PC-9 (cell line): ENCODE measurements around the gene AKAP8L. TPM values are rescaled to one million over a fixed set of nuclear protein-coding genes. Genes with fewer than 3 reads are reported as not detected.

ENCODE experiments used
- BruUV-seq: library from RNA; stranded (reverse); fragments of 400-500 nt; replicated peaks from 2 replicates; lab custom pipeline; 2021; lab: Mats Ljungman, UMichigan
- CTCF ChIA-PET: fragments of 300-600 bp; sonication (Branson Sonifier 250); formaldehyde crosslinking; loops from one replicate; lab custom pipeline; 2022; ENCODE audit warnings: antibody characterized with exemption; lab: Charles Lee
- POLR2A ChIA-PET: fragments of 300-600 bp; sonication (Branson Sonifier 250); formaldehyde crosslinking; loops from one replicate; lab custom pipeline; 2022; ENCODE audit warnings: antibody characterized with exemption; ENCODE audit not compliant: unreplicated experiment; lab: Charles Lee
- DNase-seq, 2 experiments: peaks; one replicate each; pipeline versions ENCODE4 v3.0.0 to v3.0.0-alpha.2; 2015 to 2022; ENCODE audit warnings: mixed read lengths in 1 of 2
- H2AFZ ChIP-seq: fragments of 200-600 bp; sonication (generic); 2 replicates; pipeline ENCODE4 v1.8.1; 2017; ENCODE audit warnings: antibody characterized with exemption
- H3F3A ChIP-seq: fragments of 200-600 bp; sonication (generic); 2 replicates; pipeline ENCODE4 v1.8.1; 2017; ENCODE audit warnings: antibody characterized with exemption, mild to moderate bottlenecking, low read depth; ENCODE audit not compliant: insufficient read depth
- H3K27ac ChIP-seq: fragments of 200-600 bp; sonication (generic); 2 replicates; pipeline ENCODE4 v1.6.1; 2016; ENCODE audit warnings: mixed run types
- H3K27me3 ChIP-seq: fragments of 200-600 bp; sonication (generic); 2 replicates; pipeline ENCODE4 v1.6.1; 2016; ENCODE audit warnings: low read depth, mixed run types; ENCODE audit not compliant: insufficient read depth
- H3K36me3 ChIP-seq: fragments of 200-600 bp; sonication (generic); 2 replicates; pipeline ENCODE4 v1.6.1; 2016; ENCODE audit warnings: low read depth, mixed run types
- H3K4me1 ChIP-seq: fragments of 200-600 bp; sonication (generic); replicated peaks from 2 replicates; pipeline ENCODE4 v1.6.1; 2016; ENCODE audit warnings: mixed run types; ENCODE audit not compliant: insufficient read depth
- H3K4me2 ChIP-seq: fragments of 200-600 bp; sonication (generic); 2 replicates; pipeline ENCODE4 v1.6.1; 2017; ENCODE audit warnings: mixed run types
- H3K4me3 ChIP-seq: fragments of 200-600 bp; sonication (generic); 2 replicates; pipeline ENCODE4 v1.6.1; 2016; ENCODE audit warnings: mixed run types
- H3K79me2 ChIP-seq: fragments of 200-600 bp; sonication (generic); 2 replicates; pipeline ENCODE4 v1.6.1; 2017; ENCODE audit warnings: low read depth, mixed run types
- H3K9me2 ChIP-seq: fragments of 200-600 bp; sonication (generic); 2 replicates; pipeline ENCODE4 v1.8.1; 2017; ENCODE audit warnings: mild to moderate bottlenecking; ENCODE audit not compliant: insufficient read depth
- H3K9me3 ChIP-seq: fragments of 200-600 bp; sonication (generic); 2 replicates; pipeline ENCODE4 v1.8.1; 2016; ENCODE audit warnings: low read depth; ENCODE audit not compliant: insufficient read depth
- H4K20me1 ChIP-seq: fragments of 200-600 bp; sonication (generic); 2 replicates; pipeline ENCODE4 v1.8.1; 2017; ENCODE audit not compliant: insufficient read depth
- EZH2 ChIP-seq: fragments of 200-600 bp; sonication (generic); IDR thresholded peaks from 2 replicates; pipeline ENCODE4 v1.8.0; 2017; ENCODE audit warnings: antibody characterized with exemption, low read depth
- intact Hi-C: fragments of 100-400 bp; cut with micrococcal nuclease; formaldehyde crosslinking; loops from one replicate; pipeline ENCODE4 v1.10.0; 2022; ENCODE audit not compliant: unreplicated experiment
- total RNA-seq: library from RNA; stranded (reverse); gene quantifications from 2 replicates; pipeline ENCODE4 v1.2.3, GENCODE V29; 2021
- TF ChIP-seq, protein P1 (sequence below): fragments of 200-600 bp; sonication (generic); conservative IDR thresholded peaks from 2 replicates; pipeline ENCODE4 v1.6.1; 2017; ENCODE audit warnings: mixed run types, antibody characterized with exemption, mild to moderate bottlenecking, moderate library complexity

The AKAP8L gene
- total RNA-seq, 1 experiment from 2014 or later, result 49.9 TPM

DNA sequence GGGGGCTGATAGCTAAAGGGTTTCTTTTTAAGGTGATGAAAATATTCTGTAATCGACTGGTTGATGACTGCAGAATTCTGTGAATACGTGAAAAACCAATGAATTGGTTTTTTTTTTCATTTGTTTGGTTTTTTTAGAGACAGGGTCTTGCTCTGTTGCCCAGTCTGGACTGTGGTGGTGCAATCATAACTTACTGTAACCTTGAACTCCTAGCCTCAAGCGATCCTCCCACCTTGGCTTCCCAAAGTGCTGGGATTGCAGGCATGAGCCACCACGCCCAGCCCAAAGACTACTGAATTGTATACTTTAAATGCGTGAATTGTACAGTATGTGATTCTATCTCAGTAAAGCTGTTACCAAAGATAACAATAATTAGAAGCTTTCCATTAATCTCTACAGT is 24.4 kb downstream of the AKAP8L start:
- Histone ChIP-seq H3K79me2 (peaks cover 13% of the 10 kb centered on the region; the same call in 1 of the 2 replicates), H3K27me3 (no peaks in the 10 kb centered on the region), H4K20me1 (peaks cover 27% of the 10 kb centered on the region), H3K36me3 (peaks cover 22% of the 10 kb centered on the region), H2AFZ (no peak overlapping the region), H3K4me3 (no peak overlapping the region), H3K27ac (no peak overlapping the region), H3F3A (peaks cover 37% of the 10 kb centered on the region; the same call in 1 of the 2 replicates), H3K9me3 (no peaks in the 10 kb centered on the region), H3K4me1 (no peaks in the 10 kb centered on the region), H3K9me2 (0 out of 2 replicates have a peak, but pooled peaks cover 3% of the 10 kb centered on the region), H3K4me2 (no peak overlapping the region)
- intact Hi-C loops, result no loop called here
- DNase-seq, result no peak
- POLR2A ChIA-PET, result no interaction called here
- no peak for TF ChIP-seq EZH2
- TF ChIP-seq, protein P1, sequence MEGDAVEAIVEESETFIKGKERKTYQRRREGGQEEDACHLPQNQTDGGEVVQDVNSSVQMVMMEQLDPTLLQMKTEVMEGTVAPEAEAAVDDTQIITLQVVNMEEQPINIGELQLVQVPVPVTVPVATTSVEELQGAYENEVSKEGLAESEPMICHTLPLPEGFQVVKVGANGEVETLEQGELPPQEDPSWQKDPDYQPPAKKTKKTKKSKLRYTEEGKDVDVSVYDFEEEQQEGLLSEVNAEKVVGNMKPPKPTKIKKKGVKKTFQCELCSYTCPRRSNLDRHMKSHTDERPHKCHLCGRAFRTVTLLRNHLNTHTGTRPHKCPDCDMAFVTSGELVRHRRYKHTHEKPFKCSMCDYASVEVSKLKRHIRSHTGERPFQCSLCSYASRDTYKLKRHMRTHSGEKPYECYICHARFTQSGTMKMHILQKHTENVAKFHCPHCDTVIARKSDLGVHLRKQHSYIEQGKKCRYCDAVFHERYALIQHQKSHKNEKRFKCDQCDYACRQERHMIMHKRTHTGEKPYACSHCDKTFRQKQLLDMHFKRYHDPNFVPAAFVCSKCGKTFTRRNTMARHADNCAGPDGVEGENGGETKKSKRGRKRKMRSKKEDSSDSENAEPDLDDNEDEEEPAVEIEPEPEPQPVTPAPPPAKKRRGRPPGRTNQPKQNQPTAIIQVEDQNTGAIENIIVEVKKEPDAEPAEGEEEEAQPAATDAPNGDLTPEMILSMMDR, result no peak
- CTCF ChIA-PET, result interaction anchor here (0.7 kb wide), 1 partner anchor 1446 kb away, joined by 8 read pairs; no protein-coding TSS in a partner anchor
- no TSS peak for BruUV-seq

DNA sequence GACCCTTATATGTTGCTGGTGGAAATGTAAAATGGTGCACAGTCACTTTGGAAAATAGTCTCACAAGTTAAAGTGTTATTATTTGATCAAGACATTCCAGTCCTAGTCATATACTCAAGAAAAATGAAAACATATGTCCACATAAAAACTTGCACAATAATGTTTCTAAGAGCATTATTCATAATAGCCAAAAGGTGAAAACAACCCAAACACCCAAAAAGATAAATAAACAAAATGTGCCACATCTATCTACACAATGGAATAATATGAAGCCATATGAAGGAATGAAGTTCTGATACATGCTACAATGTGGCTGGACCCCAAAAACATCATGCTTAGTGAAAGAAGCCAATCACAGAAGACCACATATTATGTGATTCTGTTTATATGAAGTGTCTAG is 24.8 kb downstream of the AKAP8L start:
- POLR2A ChIA-PET, result no interaction called here
- Histone ChIP-seq H3K27me3 (no peaks in the 10 kb centered on the region), H3F3A (peaks cover 37% of the 10 kb centered on the region; the same call in 1 of the 2 replicates), H3K79me2 (peaks cover 13% of the 10 kb centered on the region; the same call in 1 of the 2 replicates), H3K9me3 (no peaks in the 10 kb centered on the region), H3K4me3 (no peak overlapping the region), H4K20me1 (peaks cover 31% of the 10 kb centered on the region), H3K4me1 (no peaks in the 10 kb centered on the region), H3K4me2 (no peak overlapping the region), H3K27ac (no peak overlapping the region), H2AFZ (no peak overlapping the region), H3K36me3 (peaks cover 19% of the 10 kb centered on the region), H3K9me2 (0 out of 2 replicates have a peak, but pooled peaks cover 3% of the 10 kb centered on the region)
- no TSS peak for BruUV-seq
- TF ChIP-seq, protein P1, result no peak
- TF ChIP-seq EZH2, result no peak
- CTCF ChIA-PET, result no interaction called here
- no peak for DNase-seq
- intact Hi-C loops, result no loop called here

DNA sequence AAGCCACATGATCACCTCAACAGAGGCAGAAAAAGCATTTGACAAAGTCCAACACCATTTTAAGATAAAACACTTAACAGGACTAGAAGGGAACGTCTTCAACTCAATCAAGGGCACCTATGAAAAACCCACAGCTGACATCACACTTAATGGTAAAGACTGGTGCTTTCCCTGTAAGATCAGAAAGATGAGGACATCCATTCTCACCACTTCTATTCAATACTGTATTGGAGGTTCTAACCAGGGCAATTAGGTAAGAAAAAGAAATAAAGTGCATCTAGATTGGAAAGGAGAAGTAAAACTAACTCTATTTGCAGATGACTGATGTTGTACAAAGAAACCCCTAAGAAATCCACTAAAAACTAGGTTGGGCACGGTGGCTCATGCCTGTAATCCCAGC is 28.0 kb downstream of the AKAP8L start:
- Histone ChIP-seq H3F3A (peaks cover 32% of the 10 kb centered on the region; the same call in 1 of the 2 replicates), H3K4me1 (no peaks in the 10 kb centered on the region), H3K9me3 (no peaks in the 10 kb centered on the region), H3K79me2 (peaks cover 13% of the 10 kb centered on the region; the same call in 1 of the 2 replicates), H4K20me1 (peaks cover 32% of the 10 kb centered on the region), H3K27ac (no peak overlapping the region), H3K4me2 (no peak overlapping the region), H2AFZ (no peak overlapping the region), H3K9me2 (0 out of 2 replicates have a peak, but pooled peaks cover 3% of the 10 kb centered on the region), H3K36me3 (peaks cover 15% of the 10 kb centered on the region), H3K4me3 (no peak overlapping the region), H3K27me3 (no peaks in the 10 kb centered on the region)
- CTCF ChIA-PET, result no interaction called here
- BruUV-seq, result no TSS peak
- no peak for TF ChIP-seq EZH2
- TF ChIP-seq, protein P1, result no peak
- DNase-seq, result no peak
- intact Hi-C loops, result no loop called here
- POLR2A ChIA-PET, result interaction anchor here (0.6 kb wide), 1 partner anchor 96 kb away, joined by 7 read pairs; no protein-coding TSS in a partner anchor
